ENCODE measurements around the gene TMEM119. TPM values are rescaled to one million over a fixed set of nuclear protein-coding genes. Genes with fewer than 3 reads are reported as not detected.
A peak's percentile ranks its signal among the peaks of the same experiment; 100 is the strongest.

Gene TMEM119
- total and polyA plus RNA-seq, 2 experiments from 2014 or later: 0.21 to 0.48 TPM

DNA sequence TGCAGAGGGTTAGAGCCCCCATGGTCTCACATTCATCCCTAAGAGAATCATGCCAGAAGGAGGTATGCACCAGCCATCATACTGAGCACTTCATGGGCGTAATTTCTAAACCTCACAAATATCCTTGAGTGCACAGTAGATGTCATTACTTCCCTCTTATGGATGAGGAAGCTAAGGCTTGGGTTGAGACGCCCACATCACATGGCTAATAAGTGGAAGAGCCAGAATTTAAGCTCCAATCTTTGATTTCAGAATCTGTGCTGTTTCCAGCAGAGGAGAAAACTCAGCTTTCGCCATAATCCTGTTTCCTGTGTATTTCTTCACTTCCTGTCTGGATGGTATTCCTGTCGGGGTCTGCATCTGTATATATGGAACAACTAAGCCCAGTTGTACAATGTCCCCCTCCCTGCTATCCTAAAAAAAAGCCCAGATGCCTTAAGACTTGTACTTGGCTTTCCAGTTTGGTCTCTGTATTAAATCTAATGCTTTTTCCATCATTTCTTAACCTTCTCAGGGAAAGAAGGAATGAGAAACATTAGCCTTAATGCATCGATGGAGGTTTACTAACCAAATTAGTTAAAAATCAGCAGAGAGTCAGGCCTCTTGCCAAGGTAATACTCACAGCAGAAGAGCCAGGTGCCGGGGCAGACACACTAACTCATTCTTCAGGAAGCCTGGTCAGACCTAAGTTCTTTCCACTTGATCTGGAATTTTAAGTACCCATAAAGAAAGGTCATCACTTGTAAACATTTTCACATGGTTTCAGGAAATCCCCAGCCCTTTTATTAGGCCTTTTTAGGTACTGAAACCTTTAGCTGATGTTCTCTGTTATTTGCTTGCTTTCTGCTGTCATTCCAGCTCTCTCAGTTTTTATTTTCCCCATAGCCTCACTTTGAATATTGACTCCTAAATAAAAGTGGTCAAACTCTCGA is 30.2 kb downstream of the TMEM119 start:
- Histone ChIP-seq H3K27ac (peak overlapping the region; percentile 45), H3K9me3 (ENCODE audit: low read depth) (no peaks in the 10 kb centered on the region), H3K4me1 (ENCODE audit: low read depth) (no peaks in the 10 kb centered on the region), H3K4me3 (no peak overlapping the region), H3K27me3 (no peaks in the 10 kb centered on the region), H3K36me3 (peaks cover 53% of the 10 kb centered on the region)
- DNase-seq (ENCODE audit: low read depth in 1 of 2, low spot score in 1 of 2): peak in 1 of 2 donors; percentile 15
- TF ChIP-seq, protein P1, sequence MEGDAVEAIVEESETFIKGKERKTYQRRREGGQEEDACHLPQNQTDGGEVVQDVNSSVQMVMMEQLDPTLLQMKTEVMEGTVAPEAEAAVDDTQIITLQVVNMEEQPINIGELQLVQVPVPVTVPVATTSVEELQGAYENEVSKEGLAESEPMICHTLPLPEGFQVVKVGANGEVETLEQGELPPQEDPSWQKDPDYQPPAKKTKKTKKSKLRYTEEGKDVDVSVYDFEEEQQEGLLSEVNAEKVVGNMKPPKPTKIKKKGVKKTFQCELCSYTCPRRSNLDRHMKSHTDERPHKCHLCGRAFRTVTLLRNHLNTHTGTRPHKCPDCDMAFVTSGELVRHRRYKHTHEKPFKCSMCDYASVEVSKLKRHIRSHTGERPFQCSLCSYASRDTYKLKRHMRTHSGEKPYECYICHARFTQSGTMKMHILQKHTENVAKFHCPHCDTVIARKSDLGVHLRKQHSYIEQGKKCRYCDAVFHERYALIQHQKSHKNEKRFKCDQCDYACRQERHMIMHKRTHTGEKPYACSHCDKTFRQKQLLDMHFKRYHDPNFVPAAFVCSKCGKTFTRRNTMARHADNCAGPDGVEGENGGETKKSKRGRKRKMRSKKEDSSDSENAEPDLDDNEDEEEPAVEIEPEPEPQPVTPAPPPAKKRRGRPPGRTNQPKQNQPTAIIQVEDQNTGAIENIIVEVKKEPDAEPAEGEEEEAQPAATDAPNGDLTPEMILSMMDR (IDR thresholded peaks at IDR 0.05; ENCODE audit: low read depth, low read length): no peak

DNA sequence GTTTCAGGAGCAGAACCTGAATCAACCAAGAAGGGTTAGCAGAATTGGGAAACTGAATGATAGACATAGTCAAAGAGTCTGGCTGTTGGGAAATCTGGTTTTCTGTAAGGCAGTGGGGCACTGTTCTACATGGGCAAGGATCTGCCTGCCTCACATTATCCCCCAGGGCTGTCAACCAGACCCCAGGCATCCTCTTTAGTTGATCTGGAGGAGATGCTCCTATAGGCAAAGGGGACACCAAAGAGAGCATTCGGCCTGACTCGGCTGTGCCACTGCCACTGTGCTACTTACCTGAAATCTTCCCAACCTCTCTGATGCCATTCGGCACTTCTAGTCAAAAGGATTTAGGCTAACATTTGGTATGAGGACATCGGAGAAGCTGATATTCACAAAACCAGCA is 31.4 kb downstream of the TMEM119 start:
- DNase-seq (ENCODE audit: low read depth in 1 of 2, low spot score in 1 of 2): no peak
- Histone ChIP-seq H3K4me3 (no peak overlapping the region), H3K4me1 (ENCODE audit: low read depth) (no peaks in the 10 kb centered on the region), H3K36me3 (peaks cover 53% of the 10 kb centered on the region), H3K27ac (no peak overlapping the region), H3K27me3 (no peaks in the 10 kb centered on the region), H3K9me3 (ENCODE audit: low read depth) (no peaks in the 10 kb centered on the region)
- TF ChIP-seq, protein P1 (IDR thresholded peaks at IDR 0.05; ENCODE audit: low read depth, low read length): no peak

DNA sequence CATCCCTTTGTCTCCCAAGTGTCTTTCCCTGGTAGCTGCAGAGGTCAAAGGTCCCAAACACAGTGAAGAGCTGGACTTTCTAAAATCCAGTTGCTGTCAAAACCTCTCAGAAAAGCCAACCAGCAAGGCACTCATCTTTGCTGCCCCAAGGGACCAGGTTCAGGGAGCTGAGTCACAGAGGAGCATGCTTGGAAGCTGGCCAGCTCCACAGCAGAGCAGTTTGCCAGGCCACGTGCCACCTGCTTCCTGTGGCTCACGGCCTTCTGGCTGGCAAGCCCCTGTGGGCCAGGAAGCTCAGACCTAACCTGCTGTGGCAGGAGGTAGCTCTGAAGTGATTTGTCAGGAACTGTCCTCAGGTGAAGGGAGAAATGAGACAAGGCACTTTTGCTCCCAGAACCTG is 31.9 kb downstream of the TMEM119 start:
- Histone ChIP-seq H3K9me3 (ENCODE audit: low read depth) (no peaks in the 10 kb centered on the region), H3K27ac (no peak overlapping the region), H3K36me3 (peaks cover 53% of the 10 kb centered on the region), H3K4me3 (no peak overlapping the region), H3K27me3 (no peaks in the 10 kb centered on the region), H3K4me1 (ENCODE audit: low read depth) (no peaks in the 10 kb centered on the region)
- TF ChIP-seq, protein P1 (IDR thresholded peaks at IDR 0.05; ENCODE audit: low read depth, low read length): no peak
- peak in 1 of 2 donors; percentile 76 for DNase-seq (ENCODE audit: low read depth in 1 of 2, low spot score in 1 of 2)

DNA sequence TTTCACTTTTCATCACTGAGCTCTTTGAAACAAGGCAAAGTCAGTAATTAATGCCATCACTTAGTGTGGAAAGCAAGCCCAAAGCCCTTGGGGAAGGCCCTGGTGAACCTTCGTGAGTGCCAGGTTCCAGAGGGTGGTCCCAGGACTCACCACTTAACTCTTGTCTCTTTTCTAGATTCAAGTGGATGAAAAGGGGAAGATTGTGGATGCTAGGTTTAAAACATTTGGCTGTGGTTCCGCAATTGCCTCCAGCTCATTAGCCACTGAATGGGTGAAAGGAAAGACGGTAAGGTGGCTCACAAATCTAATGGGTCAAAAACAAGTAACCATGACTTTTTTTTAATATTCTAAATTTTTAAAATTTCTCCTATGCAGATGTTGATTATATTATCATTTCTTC is 32.7 kb downstream of the TMEM119 start:
- peaks cover 53% of the 10 kb centered on the region for H3K36me3 ChIP-seq
- DNase-seq (ENCODE audit: low read depth in 1 of 2, low spot score in 1 of 2): no peak
- TF ChIP-seq, protein P1 (IDR thresholded peaks at IDR 0.05; ENCODE audit: low read depth, low read length): no peak
- H3K4me1 ChIP-seq (ENCODE audit: low read depth): no peaks in the 10 kb centered on the region
- no peaks in the 10 kb centered on the region for H3K27me3 ChIP-seq
- H3K27ac ChIP-seq: no peak overlapping the region
- H3K9me3 ChIP-seq (ENCODE audit: low read depth): no peaks in the 10 kb centered on the region
- H3K4me3 ChIP-seq: no peak overlapping the region

DNA sequence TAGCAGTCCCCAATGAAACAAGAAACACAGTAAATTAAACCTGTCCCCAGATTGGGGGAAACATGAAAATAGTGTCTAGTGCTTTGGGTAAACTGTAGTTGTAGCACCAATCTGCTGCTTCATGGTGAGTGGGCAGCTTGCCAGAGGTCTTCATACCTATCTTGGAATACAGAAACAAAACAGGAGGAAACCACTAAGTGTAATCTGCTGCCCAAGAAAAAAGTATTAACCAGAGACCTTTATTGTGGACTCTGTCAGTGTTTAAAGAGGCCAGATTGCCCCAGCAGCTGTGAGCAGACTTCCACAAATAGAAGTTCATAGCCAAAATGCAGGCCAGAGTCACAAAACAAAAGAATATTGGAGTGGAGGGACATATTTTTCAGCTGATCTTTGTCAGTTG is 33.2 kb downstream of the TMEM119 start:
- TF ChIP-seq, protein P1 (IDR thresholded peaks at IDR 0.05; ENCODE audit: low read depth, low read length): no peak
- Histone ChIP-seq H3K4me3 (no peak overlapping the region), H3K4me1 (ENCODE audit: low read depth) (no peaks in the 10 kb centered on the region), H3K27ac (no peak overlapping the region), H3K27me3 (no peaks in the 10 kb centered on the region), H3K9me3 (ENCODE audit: low read depth) (no peaks in the 10 kb centered on the region), H3K36me3 (peaks cover 52% of the 10 kb centered on the region)
- no peak for DNase-seq (ENCODE audit: low read depth in 1 of 2, low spot score in 1 of 2)
